Measurements from ENCODE around the gene TYMP. TPM values are rescaled to one million over a fixed set of nuclear protein-coding genes. Genes with fewer than 3 reads are reported as not detected.

The TYMP gene
- total RNA-seq, 1 experiment from 2014 or later: 1.5 TPM

DNA sequence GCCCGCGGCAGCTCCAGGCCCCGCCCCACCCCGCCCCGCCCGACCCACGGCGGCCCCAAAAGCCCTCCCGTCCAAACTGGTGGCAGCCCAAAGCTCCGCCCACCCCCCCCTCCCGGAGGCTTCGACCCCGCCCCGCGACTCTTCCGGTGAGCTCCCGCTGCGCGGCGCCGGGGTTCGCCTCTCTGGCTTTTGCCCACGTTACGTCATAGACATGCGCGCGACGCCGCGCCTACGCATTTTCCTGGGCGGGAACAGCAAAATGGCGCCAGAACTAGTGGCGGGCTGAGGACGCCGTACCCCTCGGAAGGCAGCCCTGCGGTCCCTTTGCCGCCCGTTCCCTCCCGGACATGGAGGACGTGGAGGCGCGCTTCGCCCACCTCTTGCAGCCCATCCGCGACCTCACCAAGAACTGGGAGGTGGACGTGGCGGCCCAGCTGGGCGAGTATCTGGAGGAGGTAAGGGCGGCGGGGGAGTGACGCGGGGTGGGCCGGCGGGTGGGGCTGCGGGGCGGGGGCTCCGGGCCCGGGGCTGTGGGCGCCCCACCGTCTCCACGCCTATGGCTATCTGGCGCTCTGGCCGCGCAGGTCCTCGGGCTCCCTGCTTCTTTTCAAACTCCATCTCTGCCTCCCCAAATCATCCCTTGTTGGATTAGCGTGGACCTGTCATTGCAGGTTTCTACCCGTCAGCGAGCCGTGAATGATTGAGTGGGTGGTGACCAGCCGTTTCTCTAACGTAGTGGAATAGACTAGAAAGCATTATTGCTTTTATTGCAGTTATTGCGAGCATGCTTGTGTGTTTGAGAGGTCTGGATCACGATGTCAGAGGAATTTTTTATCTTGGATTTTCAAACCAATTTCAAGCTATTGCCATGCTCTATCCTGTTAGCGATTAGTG lies 21.6 kb downstream of the TYMP start, which contains the start of gene NCAPH2 (continued):
- peak; percentile 74; the same call in 1 of the 2 replicates for TF ChIP-seq FOXP1 (CRISPR knock-in tag; IDR thresholded peaks at IDR 0.05; ENCODE audit: borderline replicate concordance)
- no peak for TF ChIP-seq STAT6 (CRISPR knock-in tag; conservative IDR thresholded peaks at IDR 0.05; ENCODE audit: low read depth)
- 0 out of 2 replicates have a peak, but pooled peaks have one; percentile 60 for TF ChIP-seq KAT7 (CRISPR knock-in tag; IDR thresholded peaks at IDR 0.05; ENCODE audit: borderline replicate concordance)
- TF ChIP-seq TEAD4 (CRISPR knock-in tag; IDR thresholded peaks at IDR 0.05): 0 out of 2 replicates have a peak, but pooled peaks have one; percentile 23
- TF ChIP-seq CREB1 (CRISPR knock-in tag; IDR thresholded peaks at IDR 0.05): peak; percentile 63; the same call in 1 of the 2 replicates
- TF ChIP-seq, protein P1, sequence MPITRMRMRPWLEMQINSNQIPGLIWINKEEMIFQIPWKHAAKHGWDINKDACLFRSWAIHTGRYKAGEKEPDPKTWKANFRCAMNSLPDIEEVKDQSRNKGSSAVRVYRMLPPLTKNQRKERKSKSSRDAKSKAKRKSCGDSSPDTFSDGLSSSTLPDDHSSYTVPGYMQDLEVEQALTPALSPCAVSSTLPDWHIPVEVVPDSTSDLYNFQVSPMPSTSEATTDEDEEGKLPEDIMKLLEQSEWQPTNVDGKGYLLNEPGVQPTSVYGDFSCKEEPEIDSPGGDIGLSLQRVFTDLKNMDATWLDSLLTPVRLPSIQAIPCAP (CRISPR knock-in tag; IDR thresholded peaks at IDR 0.05): no peak
- no peak for TF ChIP-seq NR2C2 (CRISPR knock-in tag; IDR thresholded peaks at IDR 0.05)
- TF ChIP-seq MYBL2 (CRISPR knock-in tag; IDR thresholded peaks at IDR 0.05): peak; percentile 76; the same call in 1 of the 2 replicates
- TF ChIP-seq ZNF232 (CRISPR knock-in tag; IDR thresholded peaks at IDR 0.05): peak; percentile 71; the same call in 1 of the 2 replicates
- TF ChIP-seq, protein P2, sequence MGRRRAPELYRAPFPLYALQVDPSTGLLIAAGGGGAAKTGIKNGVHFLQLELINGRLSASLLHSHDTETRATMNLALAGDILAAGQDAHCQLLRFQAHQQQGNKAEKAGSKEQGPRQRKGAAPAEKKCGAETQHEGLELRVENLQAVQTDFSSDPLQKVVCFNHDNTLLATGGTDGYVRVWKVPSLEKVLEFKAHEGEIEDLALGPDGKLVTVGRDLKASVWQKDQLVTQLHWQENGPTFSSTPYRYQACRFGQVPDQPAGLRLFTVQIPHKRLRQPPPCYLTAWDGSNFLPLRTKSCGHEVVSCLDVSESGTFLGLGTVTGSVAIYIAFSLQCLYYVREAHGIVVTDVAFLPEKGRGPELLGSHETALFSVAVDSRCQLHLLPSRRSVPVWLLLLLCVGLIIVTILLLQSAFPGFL (CRISPR knock-in tag; IDR thresholded peaks at IDR 0.05; ENCODE audit: borderline replicate concordance): no peak
- peak; percentile 92 for TF ChIP-seq FOXK1 (CRISPR knock-in tag; IDR thresholded peaks at IDR 0.05)
- TF ChIP-seq TEAD1 (CRISPR knock-in tag; IDR thresholded peaks at IDR 0.05): peak; percentile 78; the same call in 1 of the 2 replicates

GRCh38 chr22:50507421-50507990 lies 22.3 kb downstream of the TYMP start, which contains the start of gene LMF2:
Gene LMF2 (minus strand): TSS chr22:50507702. CDS start chr22:50507675, 27 bp downstream.
- H3K4me1 Mint-ChIP-seq: peaks cover 10% of the 10 kb centered on the region
- no peaks in the 10 kb centered on the region for H3K9me3 Mint-ChIP-seq
- H3K4me3 Mint-ChIP-seq: peak within 1 kb of the TSS; percentile 93
- ChIA-PET CTCF (interaction anchor here (0.6 to 3.0 kb wide), 23 partner anchors 10 to 448 kb away, joined by 3 to 60 read pairs (median 4); partner anchors contain the start of genes ARSA, SCO2 and SYCE3), POLR2A (interaction anchor here (0.7 to 1.3 kb wide), 3 partner anchors 18 to 75 kb away, joined by 3 to 13 read pairs (median 6); partner anchors contain the start of genes CHKB and SCO2)
- H3K27ac Mint-ChIP-seq: peak within 1 kb of the TSS; percentile 98
- no peaks in the 10 kb centered on the region for H3K27me3 Mint-ChIP-seq (ENCODE audit: low read depth)
- TF ChIP-seq, protein P3, sequence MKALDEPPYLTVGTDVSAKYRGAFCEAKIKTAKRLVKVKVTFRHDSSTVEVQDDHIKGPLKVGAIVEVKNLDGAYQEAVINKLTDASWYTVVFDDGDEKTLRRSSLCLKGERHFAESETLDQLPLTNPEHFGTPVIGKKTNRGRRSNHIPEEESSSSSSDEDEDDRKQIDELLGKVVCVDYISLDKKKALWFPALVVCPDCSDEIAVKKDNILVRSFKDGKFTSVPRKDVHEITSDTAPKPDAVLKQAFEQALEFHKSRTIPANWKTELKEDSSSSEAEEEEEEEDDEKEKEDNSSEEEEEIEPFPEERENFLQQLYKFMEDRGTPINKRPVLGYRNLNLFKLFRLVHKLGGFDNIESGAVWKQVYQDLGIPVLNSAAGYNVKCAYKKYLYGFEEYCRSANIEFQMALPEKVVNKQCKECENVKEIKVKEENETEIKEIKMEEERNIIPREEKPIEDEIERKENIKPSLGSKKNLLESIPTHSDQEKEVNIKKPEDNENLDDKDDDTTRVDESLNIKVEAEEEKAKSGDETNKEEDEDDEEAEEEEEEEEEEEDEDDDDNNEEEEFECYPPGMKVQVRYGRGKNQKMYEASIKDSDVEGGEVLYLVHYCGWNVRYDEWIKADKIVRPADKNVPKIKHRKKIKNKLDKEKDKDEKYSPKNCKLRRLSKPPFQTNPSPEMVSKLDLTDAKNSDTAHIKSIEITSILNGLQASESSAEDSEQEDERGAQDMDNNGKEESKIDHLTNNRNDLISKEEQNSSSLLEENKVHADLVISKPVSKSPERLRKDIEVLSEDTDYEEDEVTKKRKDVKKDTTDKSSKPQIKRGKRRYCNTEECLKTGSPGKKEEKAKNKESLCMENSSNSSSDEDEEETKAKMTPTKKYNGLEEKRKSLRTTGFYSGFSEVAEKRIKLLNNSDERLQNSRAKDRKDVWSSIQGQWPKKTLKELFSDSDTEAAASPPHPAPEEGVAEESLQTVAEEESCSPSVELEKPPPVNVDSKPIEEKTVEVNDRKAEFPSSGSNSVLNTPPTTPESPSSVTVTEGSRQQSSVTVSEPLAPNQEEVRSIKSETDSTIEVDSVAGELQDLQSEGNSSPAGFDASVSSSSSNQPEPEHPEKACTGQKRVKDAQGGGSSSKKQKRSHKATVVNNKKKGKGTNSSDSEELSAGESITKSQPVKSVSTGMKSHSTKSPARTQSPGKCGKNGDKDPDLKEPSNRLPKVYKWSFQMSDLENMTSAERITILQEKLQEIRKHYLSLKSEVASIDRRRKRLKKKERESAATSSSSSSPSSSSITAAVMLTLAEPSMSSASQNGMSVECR (CRISPR knock-in tag; IDR thresholded peaks at IDR 0.05; ENCODE audit: borderline replicate concordance): peak; percentile 38; the same call in 1 of the 2 replicates
- TF ChIP-seq MAX (CRISPR knock-in tag; IDR thresholded peaks at IDR 0.05): 0 out of 2 replicates have a peak, but pooled peaks have one; percentile 19
- TF ChIP-seq, protein P4, sequence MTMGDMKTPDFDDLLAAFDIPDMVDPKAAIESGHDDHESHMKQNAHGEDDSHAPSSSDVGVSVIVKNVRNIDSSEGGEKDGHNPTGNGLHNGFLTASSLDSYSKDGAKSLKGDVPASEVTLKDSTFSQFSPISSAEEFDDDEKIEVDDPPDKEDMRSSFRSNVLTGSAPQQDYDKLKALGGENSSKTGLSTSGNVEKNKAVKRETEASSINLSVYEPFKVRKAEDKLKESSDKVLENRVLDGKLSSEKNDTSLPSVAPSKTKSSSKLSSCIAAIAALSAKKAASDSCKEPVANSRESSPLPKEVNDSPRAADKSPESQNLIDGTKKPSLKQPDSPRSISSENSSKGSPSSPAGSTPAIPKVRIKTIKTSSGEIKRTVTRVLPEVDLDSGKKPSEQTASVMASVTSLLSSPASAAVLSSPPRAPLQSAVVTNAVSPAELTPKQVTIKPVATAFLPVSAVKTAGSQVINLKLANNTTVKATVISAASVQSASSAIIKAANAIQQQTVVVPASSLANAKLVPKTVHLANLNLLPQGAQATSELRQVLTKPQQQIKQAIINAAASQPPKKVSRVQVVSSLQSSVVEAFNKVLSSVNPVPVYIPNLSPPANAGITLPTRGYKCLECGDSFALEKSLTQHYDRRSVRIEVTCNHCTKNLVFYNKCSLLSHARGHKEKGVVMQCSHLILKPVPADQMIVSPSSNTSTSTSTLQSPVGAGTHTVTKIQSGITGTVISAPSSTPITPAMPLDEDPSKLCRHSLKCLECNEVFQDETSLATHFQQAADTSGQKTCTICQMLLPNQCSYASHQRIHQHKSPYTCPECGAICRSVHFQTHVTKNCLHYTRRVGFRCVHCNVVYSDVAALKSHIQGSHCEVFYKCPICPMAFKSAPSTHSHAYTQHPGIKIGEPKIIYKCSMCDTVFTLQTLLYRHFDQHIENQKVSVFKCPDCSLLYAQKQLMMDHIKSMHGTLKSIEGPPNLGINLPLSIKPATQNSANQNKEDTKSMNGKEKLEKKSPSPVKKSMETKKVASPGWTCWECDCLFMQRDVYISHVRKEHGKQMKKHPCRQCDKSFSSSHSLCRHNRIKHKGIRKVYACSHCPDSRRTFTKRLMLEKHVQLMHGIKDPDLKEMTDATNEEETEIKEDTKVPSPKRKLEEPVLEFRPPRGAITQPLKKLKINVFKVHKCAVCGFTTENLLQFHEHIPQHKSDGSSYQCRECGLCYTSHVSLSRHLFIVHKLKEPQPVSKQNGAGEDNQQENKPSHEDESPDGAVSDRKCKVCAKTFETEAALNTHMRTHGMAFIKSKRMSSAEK (CRISPR knock-in tag; IDR thresholded peaks at IDR 0.05; ENCODE audit: borderline replicate concordance): no peak
- ATAC-seq (peak; percentile 81), DNase-seq (ENCODE audit: low spot score) (peak; percentile 90)
- H3K36me3 Mint-ChIP-seq: no peaks in the 10 kb centered on the region

Data from WTC11 (cell line).